SK-N-SH (cell line): ENCODE data around the gene WLS. TPM values are rescaled to one million over a fixed set of nuclear protein-coding genes. Genes with fewer than 3 reads are reported as not detected.

Source experiments
- CTCF ChIA-PET: fragments of 300-600, 350-600 bp; formaldehyde crosslinking; extraction: SDS; loops from one replicate; lab custom pipeline; 2021; lab: Yijun Ruan, JAX
- POLR2A ChIA-PET: fragments of 350-600 bp; sonication (Branson Sonifier 250); formaldehyde crosslinking; extraction: SDS; loops from one replicate; lab custom pipeline; 2020; ENCODE audit warnings: antibody characterized with exemption, inconsistent platforms; lab: Yijun Ruan, JAX
- DNase-seq: peaks from one replicate; pipeline ENCODE4 v3.0.0; 2012
- H2AFZ ChIP-seq: fragments of 200-600 bp; sonication (generic); 2 replicates; pipeline ENCODE4 v1.8.1; 2016; ENCODE audit warnings: antibody characterized with exemption, mild to moderate bottlenecking, low read depth
- H3F3A ChIP-seq: fragments of 200-600 bp; sonication (generic); replicated peaks from 2 replicates; pipeline ENCODE3; 2016; ENCODE audit warnings: antibody characterized with exemption, mild to moderate bottlenecking; ENCODE audit not compliant: insufficient read depth
- H3K27ac ChIP-seq, 2 experiments: fragments of 200-500 bp in 1 of 2; fragments of 200-600 bp in 1 of 2; sonication (Bioruptor generic) in 1 of 2; sonication (generic), shearing (Covaris generic) in 1 of 2; 2 replicates each; pipeline versions ENCODE4 v1.5.1 to v1.6.1; 2014 to 2016; ENCODE audit warnings: low read depth in 2 of 2, inconsistent platforms in 1 of 2, low read length in 1 of 2, mild to moderate bottlenecking in 1 of 2, mixed read lengths in 1 of 2
- H3K27me3 ChIP-seq: fragments of 200-600 bp; sonication (generic), shearing (Covaris generic); 2 replicates; pipeline ENCODE4 v1.6.1; 2016; ENCODE audit warnings: mixed run types; ENCODE audit not compliant: insufficient read depth
- H3K36me3 ChIP-seq, 2 experiments: fragments of 200-500 bp in 1 of 2; fragments of 200-600 bp in 1 of 2; sonication (Bioruptor generic) in 1 of 2; sonication (generic) in 1 of 2; replicated peaks in 1 of 2; 2 replicates each; pipeline versions ENCODE3 to v1.5.1; 2014 to 2016; ENCODE audit warnings: low read length in 1 of 2, mild to moderate bottlenecking in 1 of 2; ENCODE audit not compliant: insufficient read depth in 2 of 2, control insufficient read depth in 1 of 2
- H3K4me1 ChIP-seq, 2 experiments: fragments of 200-500 bp in 1 of 2; fragments of 200-600 bp in 1 of 2; sonication (Bioruptor generic) in 1 of 2; sonication (generic), shearing (Covaris generic) in 1 of 2; 2 replicates each; pipeline versions ENCODE4 v1.5.1 to v1.6.1; 2014 to 2016; ENCODE audit warnings: low read depth in 1 of 2, low read length in 1 of 2, mixed run types in 1 of 2; ENCODE audit not compliant: insufficient read depth in 2 of 2, control insufficient read depth in 1 of 2
- H3K4me2 ChIP-seq: fragments of 200-600 bp; sonication (generic), shearing (Covaris generic); 2 replicates; pipeline ENCODE4 v1.6.1; 2017; ENCODE audit warnings: mixed run types
- H3K4me3 ChIP-seq, 2 experiments: fragments of 200-500 bp in 1 of 2; fragments of 200-600 bp in 1 of 2; sonication (Bioruptor generic) in 1 of 2; sonication (generic), shearing (Covaris generic) in 1 of 2; 2 replicates each; pipeline versions ENCODE4 v1.5.1 to v1.8.1; 2014 to 2016; ENCODE audit warnings: low read depth in 2 of 2, inconsistent platforms in 1 of 2, low read length in 1 of 2, mild to moderate bottlenecking in 1 of 2, mixed read lengths in 1 of 2, moderate library complexity in 1 of 2
- H3K79me2 ChIP-seq: fragments of 200-600 bp; sonication (generic); 2 replicates; pipeline ENCODE4 v1.8.1; 2017; ENCODE audit warnings: mild to moderate bottlenecking; ENCODE audit not compliant: insufficient read depth
- H3K9ac ChIP-seq: fragments of 200-600 bp; sonication (generic); 2 replicates; pipeline ENCODE4 v1.6.1; 2017; ENCODE audit warnings: mixed run types
- H3K9me2 ChIP-seq: fragments of 200-600 bp; sonication (generic); 2 replicates; pipeline ENCODE4 v1.6.1; 2017; ENCODE audit warnings: mixed run types
- H3K9me3 ChIP-seq: fragments of 200-600 bp; sonication (generic); 2 replicates; pipeline ENCODE4 v1.6.1; 2017; ENCODE audit warnings: mixed run types, mild to moderate bottlenecking, moderate library complexity
- H4K20me1 ChIP-seq: fragments of 200-600 bp; sonication (generic); 2 replicates; pipeline ENCODE4 v1.6.1; 2017; ENCODE audit warnings: mild to moderate bottlenecking, mixed run types; ENCODE audit not compliant: insufficient read depth
- ELF1 ChIP-seq: IDR thresholded peaks from 2 replicates; pipeline ENCODE4 v1.4.0; 2012
- EP300 ChIP-seq, 2 experiments: IDR thresholded peaks; 2 replicates each; pipeline versions ENCODE4 v1.4.0 to v1.6.1; 2012; ENCODE audit warnings: borderline replicate concordance in 1 of 2, low read depth in 1 of 2, low read length in 1 of 2
- FOSL2 ChIP-seq: IDR thresholded peaks from 2 replicates; pipeline ENCODE4 v1.4.0; 2012; ENCODE audit warnings: low read depth, mild to moderate bottlenecking, moderate library complexity, borderline replicate concordance
- GATA2 ChIP-seq: sonication (generic); formaldehyde crosslinking; IDR thresholded peaks from 2 replicates; pipeline ENCODE4 v1.5.0; 2020; ENCODE audit warnings: mild to moderate bottlenecking, missing genetic modification reagents
- IRF3 ChIP-seq: fragments of 150-350 bp; IDR thresholded peaks from 2 replicates; pipeline ENCODE4 v1.6.1; 2016; ENCODE audit warnings: mild to moderate bottlenecking, low read depth, low read length
- MEF2A ChIP-seq: IDR thresholded peaks from 2 replicates; pipeline ENCODE4 v1.4.0; 2012; ENCODE audit warnings: low read depth, borderline replicate concordance
- MXI1 ChIP-seq: IDR thresholded peaks from 2 replicates; pipeline ENCODE4 v1.6.1; 2012; ENCODE audit warnings: mild to moderate bottlenecking, low read depth, low read length, improper control_type of control experiment
- NFIC ChIP-seq: IDR thresholded peaks from 2 replicates; pipeline ENCODE4 v1.4.0; 2012; ENCODE audit warnings: borderline replicate concordance
- PBX3 ChIP-seq: IDR thresholded peaks from 2 replicates; pipeline ENCODE4; 2012
- RAD21 ChIP-seq: IDR thresholded peaks from 2 replicates; pipeline ENCODE4 v1.6.1; 2012; ENCODE audit warnings: mild to moderate bottlenecking, low read length
- REST ChIP-seq: IDR thresholded peaks from 2 replicates; pipeline ENCODE4 v1.6.1; 2012; ENCODE audit warnings: mild to moderate bottlenecking, low read depth, low read length, moderate library complexity
- TAF1 ChIP-seq: IDR thresholded peaks from 2 replicates; pipeline ENCODE4 v1.6.1; 2012; ENCODE audit warnings: low read depth, mild to moderate bottlenecking, low read length, moderate library complexity, borderline replicate concordance
- TCF12 ChIP-seq: IDR thresholded peaks from 2 replicates; pipeline ENCODE4 v1.4.0; 2012
- YY1 ChIP-seq: IDR thresholded peaks from 2 replicates; pipeline ENCODE4 v1.4.0; 2012; ENCODE audit warnings: low read depth, mild to moderate bottlenecking
- ZBTB33 ChIP-seq: IDR thresholded peaks from 2 replicates; pipeline ENCODE4 v1.4.0; 2012; ENCODE audit warnings: low read depth, borderline replicate concordance
- WGBS: methylation state at CpG from one replicate; pipeline ENCODE4 v1.1.6; 2017; ENCODE audit warnings: low lambda C conversion rate; 5-methylcytosine and 5-hydroxymethylcytosine counted together
- polyA plus RNA-seq, 3 experiments: library from polyadenylated mRNA; depleted of rRNA; stranded (reverse); fragments of >200 nt; gene quantifications; 2 replicates each; pipeline ENCODE4 v1.2.3, GENCODE V29; 2012

The WLS gene
- polyA plus RNA-seq, 1 of the 3 experiments (the other 2 are of a cell fraction): 69.0 TPM

- CTCF ChIA-PET: no interaction called here
- TF ChIP-seq FOSL2 (peak; percentile 30; the same call in 1 of the 2 replicates), ZBTB33 (no peak)
- TF ChIP-seq, all 33 proteins: peak for 1
- Histone ChIP-seq H2AFZ (no peak overlapping the region), H3K79me2 (peaks cover 55% of the 10 kb centered on the region), H3K4me3 (no peak overlapping the region), H3K9me3 (no peaks in the 10 kb centered on the region), H3K4me2 (no peak overlapping the region), H3K27ac (no peak overlapping the region), H3K9me2 (no peaks in the 10 kb centered on the region), H4K20me1 (peaks cover 28% of the 10 kb centered on the region; the same call in 1 of the 2 replicates), H3K4me1 (peaks cover 8 to 32% of the 10 kb centered on the region in 2 experiments; a peak in 3 of 4 replicates), H3K36me3 (peaks cover 2 to 11% of the 10 kb centered on the region in 2 experiments), H3F3A (peaks cover 25% of the 10 kb centered on the region), H3K9ac (no peak overlapping the region), H3K27me3 (no peaks in the 10 kb centered on the region)
- WGBS: 100% methylated on average over 1 of the region's 1 CpG
- POLR2A ChIA-PET: no interaction called here
- DNase-seq: no peak
Measured at GRCh38 chr1:68225781-68226180, 6.5 kb downstream of the WLS start.

GRCh38 chr1:68223687-68224086, 8.6 kb downstream of the WLS start:
- TF ChIP-seq TCF12: no peak
- TF ChIP-seq MXI1: no peak
- TF ChIP-seq ZBTB33: no peak
- no peak for TF ChIP-seq EP300 (IDR thresholded peaks at IDR 0.05; ENCODE audit: borderline replicate concordance in 1 of 2, low read depth in 1 of 2, low read length in 1 of 2)
- TF ChIP-seq NFIC: no peak
- no peak for TF ChIP-seq IRF3
- no peak for TF ChIP-seq MEF2A
- no peak for TF ChIP-seq REST
- TF ChIP-seq YY1: no peak
- no peak for TF ChIP-seq PBX3
- TF ChIP-seq ELF1: no peak
- no peak for TF ChIP-seq TAF1
- TF ChIP-seq RAD21: no peak
- TF ChIP-seq GATA2 (CRISPR knock-in tag): no peak
- TF ChIP-seq, all 33 proteins: peak for 0
- Histone ChIP-seq H3K36me3 (peaks cover 2 to 11% of the 10 kb centered on the region in 2 experiments), H3K9me2 (no peaks in the 10 kb centered on the region), H3K4me1 (peaks cover 4 to 29% of the 10 kb centered on the region in 2 experiments; a peak in 3 of 4 replicates), H3K79me2 (peaks cover 56% of the 10 kb centered on the region), H3F3A (peaks cover 12% of the 10 kb centered on the region), H3K9me3 (no peaks in the 10 kb centered on the region), H3K9ac (no peak overlapping the region), H4K20me1 (peaks cover 16% of the 10 kb centered on the region; the same call in 1 of the 2 replicates), H3K4me3 (no peak overlapping the region), H3K27ac (no peak overlapping the region), H3K4me2 (no peak overlapping the region), H2AFZ (no peak overlapping the region), H3K27me3 (no peaks in the 10 kb centered on the region)
- WGBS: 76% methylated on average over 2 of the region's 2 CpGs
- DNase-seq: no peak
- ChIA-PET CTCF (interaction anchor here (0.8 kb wide), 1 partner anchor 15 kb away, joined by 4 read pairs; no protein-coding TSS in a partner anchor), POLR2A (no interaction called here)
